AG09309 (cell line): ENCODE data around the gene PLIN4.

ENCODE experiments used
- DNase-seq: peaks from one replicate; pipeline ENCODE4 v3.0.0-alpha.2; 2010; ENCODE audit warnings: low read depth
- H3K4me3 ChIP-seq: 2 replicates; pipeline ENCODE4 v1.5.1; 2011; ENCODE audit warnings: mild to moderate bottlenecking, low read depth, low read length, moderate library complexity; ENCODE audit not compliant: control insufficient read depth
- TF ChIP-seq, protein P1 (sequence below): IDR thresholded peaks from 2 replicates; pipeline ENCODE4 v1.5.1; 2011; ENCODE audit warnings: mild to moderate bottlenecking, low read depth, low read length, inconsistent platforms; ENCODE audit not compliant: insufficient read depth, control insufficient read depth; ENCODE audit errors: missing control alignments

Gene PLIN4

DNA sequence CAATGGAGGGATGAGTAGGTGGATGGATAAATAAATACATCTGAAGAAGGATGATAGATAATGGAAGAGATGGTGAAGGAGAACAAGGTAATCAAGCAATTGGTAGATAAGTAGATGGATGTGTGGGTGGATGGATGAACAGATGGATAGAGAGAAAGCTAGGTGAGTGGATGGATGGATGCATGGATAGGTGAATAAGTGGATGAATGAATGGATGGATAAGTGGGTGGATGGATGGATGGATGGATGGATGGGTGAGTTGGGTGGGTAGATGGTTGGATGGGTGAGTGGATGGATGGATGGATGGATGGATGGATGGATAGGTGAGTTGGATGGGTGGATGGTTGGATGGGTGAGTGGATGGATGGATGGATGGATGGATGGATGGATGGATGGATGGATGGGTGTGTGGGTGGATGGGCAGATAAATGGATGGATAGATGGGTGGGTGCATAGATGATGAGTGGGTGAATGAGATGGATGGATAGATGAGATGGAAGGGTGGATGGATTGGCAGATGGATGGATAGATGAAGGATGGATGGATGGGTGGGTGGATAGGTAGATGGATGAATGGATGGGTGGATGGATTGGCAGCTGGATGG, 34.9 kb upstream of the PLIN4 start:
- H3K4me3 ChIP-seq = no peak overlapping the region
- no peak for DNase-seq
- TF ChIP-seq, protein P1, sequence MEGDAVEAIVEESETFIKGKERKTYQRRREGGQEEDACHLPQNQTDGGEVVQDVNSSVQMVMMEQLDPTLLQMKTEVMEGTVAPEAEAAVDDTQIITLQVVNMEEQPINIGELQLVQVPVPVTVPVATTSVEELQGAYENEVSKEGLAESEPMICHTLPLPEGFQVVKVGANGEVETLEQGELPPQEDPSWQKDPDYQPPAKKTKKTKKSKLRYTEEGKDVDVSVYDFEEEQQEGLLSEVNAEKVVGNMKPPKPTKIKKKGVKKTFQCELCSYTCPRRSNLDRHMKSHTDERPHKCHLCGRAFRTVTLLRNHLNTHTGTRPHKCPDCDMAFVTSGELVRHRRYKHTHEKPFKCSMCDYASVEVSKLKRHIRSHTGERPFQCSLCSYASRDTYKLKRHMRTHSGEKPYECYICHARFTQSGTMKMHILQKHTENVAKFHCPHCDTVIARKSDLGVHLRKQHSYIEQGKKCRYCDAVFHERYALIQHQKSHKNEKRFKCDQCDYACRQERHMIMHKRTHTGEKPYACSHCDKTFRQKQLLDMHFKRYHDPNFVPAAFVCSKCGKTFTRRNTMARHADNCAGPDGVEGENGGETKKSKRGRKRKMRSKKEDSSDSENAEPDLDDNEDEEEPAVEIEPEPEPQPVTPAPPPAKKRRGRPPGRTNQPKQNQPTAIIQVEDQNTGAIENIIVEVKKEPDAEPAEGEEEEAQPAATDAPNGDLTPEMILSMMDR = no peak

DNA sequence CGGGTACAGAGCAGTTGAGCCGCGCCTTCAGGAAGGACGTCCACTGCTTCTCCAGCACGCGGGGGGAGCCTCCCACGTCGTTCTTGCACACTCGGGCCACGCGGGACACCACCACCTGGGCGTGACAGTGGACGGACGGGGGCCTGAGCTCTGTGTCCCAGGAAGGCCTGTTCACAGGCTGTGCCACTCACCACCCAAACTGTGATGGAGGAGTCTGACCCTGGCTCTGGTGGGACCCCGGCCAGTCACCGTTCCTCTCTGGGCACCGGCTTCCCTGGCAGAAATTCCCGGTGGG, 34.2 kb upstream of the PLIN4 start:
- TF ChIP-seq, protein P1 = no peak

GRCh38 chr19:4550479-4551050, 32.3 kb upstream of the PLIN4 start:
- no peak for DNase-seq
- H3K4me3 ChIP-seq = no peak overlapping the region
- TF ChIP-seq, protein P1 = no peak

More for the DNA sequence above, 34.2 kb upstream of the PLIN4 start:
- no peak for DNase-seq
- no peak overlapping the region for H3K4me3 ChIP-seq

DNA sequence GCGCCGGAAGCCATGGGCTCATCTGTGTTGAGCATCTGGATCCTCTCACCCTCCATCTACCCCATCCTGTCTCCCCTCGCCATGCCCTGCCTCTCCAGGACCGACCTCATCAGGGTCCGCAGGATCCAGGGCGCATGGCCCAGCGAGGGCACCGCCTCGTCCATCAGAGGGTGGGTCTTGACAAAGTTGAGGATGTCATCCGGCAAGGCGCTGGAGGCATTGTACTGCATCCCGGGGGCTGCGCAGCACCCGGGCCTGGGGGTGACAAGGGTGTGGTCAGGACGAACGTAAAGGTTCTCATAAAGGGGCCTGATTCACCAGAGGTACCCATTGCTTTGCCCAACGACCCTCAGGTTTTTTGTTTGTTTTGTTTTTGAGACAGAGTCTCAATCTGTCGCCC, 31.7 kb upstream of the PLIN4 start:
- H3K4me3 ChIP-seq = no peak overlapping the region
- TF ChIP-seq, protein P1 = no peak
- no peak for DNase-seq

DNA sequence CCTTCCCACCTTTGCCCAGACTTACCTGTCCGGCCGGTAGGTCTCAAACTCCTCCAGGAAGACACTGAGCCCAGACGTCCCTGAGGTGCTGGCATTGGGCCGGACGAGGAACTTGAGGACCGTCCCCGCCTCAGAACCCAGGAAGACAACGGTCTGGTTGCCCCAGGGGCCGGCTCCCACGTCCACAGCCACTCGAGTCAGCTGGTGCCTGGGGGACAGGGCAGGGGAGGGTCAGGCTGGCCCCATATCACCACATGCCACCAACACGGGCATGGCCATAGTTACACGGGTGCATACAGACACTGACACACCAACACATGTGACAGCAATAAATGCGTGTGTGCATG, 29.9 kb upstream of the PLIN4 start:
- no peak overlapping the region for H3K4me3 ChIP-seq
- no peak for DNase-seq
- TF ChIP-seq, protein P1 = no peak

- no peak overlapping the region for H3K4me3 ChIP-seq
- DNase-seq = no peak
- TF ChIP-seq, protein P1 = peak; percentile 30
Measured at GRCh38 chr19:4547303-4548237, 29.3 kb upstream of the PLIN4 start.
